HG03039 (cell line): ENCODE data around the gene E4F1.
A peak's percentile ranks its signal among the peaks of the same experiment; 100 is the strongest.

Source experiments
- ATAC-seq: cut with Tn5 transposase; IDR thresholded peaks from one replicate; pipeline ENCODE4 v1.9.1; 2021; ENCODE audit warnings: mild to moderate bottlenecking, moderate library complexity; ENCODE audit not compliant: unreplicated experiment

Gene E4F1

GRCh38 chr16:2223221-2223941, at the start of gene E4F1:
Gene E4F1, plus strand, starts transcription at chr16:2223591. Its CDS starts 23 bp downstream, at chr16:2223614.
- ATAC-seq = peak; percentile 81

- no peak for ATAC-seq
Observed at GRCh38 chr16:2173916-2174315, 49.5 kb upstream of the E4F1 start.

- no peak for ATAC-seq
Observed at GRCh38 chr16:2174396-2175131, 48.8 kb upstream of the E4F1 start.

- ATAC-seq = no peak
Observed at GRCh38 chr16:2175454-2175853, 47.9 kb upstream of the E4F1 start.

GRCh38 chr16:2176047-2176446, 47.3 kb upstream of the E4F1 start:
- no peak for ATAC-seq

- ATAC-seq = no peak
Observed at GRCh38 chr16:2177101-2177500, 46.3 kb upstream of the E4F1 start.

GRCh38 chr16:2177561-2177960, 45.8 kb upstream of the E4F1 start:
- ATAC-seq = no peak

GRCh38 chr16:2178321-2179106, 44.9 kb upstream of the E4F1 start:
- ATAC-seq = no peak

GRCh38 chr16:2179107-2179501, 44.3 kb upstream of the E4F1 start:
- ATAC-seq = no peak

- no peak for ATAC-seq
Observed at GRCh38 chr16:2179576-2179975, 43.8 kb upstream of the E4F1 start.

GRCh38 chr16:2180461-2180860, 42.9 kb upstream of the E4F1 start:
- ATAC-seq = no peak

- no peak for ATAC-seq
Observed at GRCh38 chr16:2180962-2181923, 42.1 kb upstream of the E4F1 start.

GRCh38 chr16:2181952-2182351, 41.4 kb upstream of the E4F1 start:
- ATAC-seq = no peak

GRCh38 chr16:2183671-2184070, 39.7 kb upstream of the E4F1 start:
- no peak for ATAC-seq

GRCh38 chr16:2184346-2184745, 39.0 kb upstream of the E4F1 start:
- ATAC-seq = no peak

- ATAC-seq = no peak
Observed at GRCh38 chr16:2184962-2185361, 38.4 kb upstream of the E4F1 start.

GRCh38 chr16:2186064-2186463, 37.3 kb upstream of the E4F1 start:
- ATAC-seq = no peak

GRCh38 chr16:2186505-2186904, 36.9 kb upstream of the E4F1 start:
- no peak for ATAC-seq

GRCh38 chr16:2187212-2187611, 36.2 kb upstream of the E4F1 start:
- ATAC-seq = no peak

GRCh38 chr16:2188395-2188794, 35.0 kb upstream of the E4F1 start:
- no peak for ATAC-seq
